Muscle of leg (tissue), 11 donors: Measurements from ENCODE around the gene AGT. TPM values are rescaled to one million over a fixed set of nuclear protein-coding genes. Genes with fewer than 3 reads are reported as not detected.
"Not testable (repeated sequence)": the region's sequence is repeated elsewhere in the genome, so short reads cannot be mapped to it uniquely, and the experiment has no call there.

Source experiments
- DNase-seq: peaks from one replicate; pipeline ENCODE4 v3.0.0; 2013
- H3K27ac ChIP-seq: one replicate; pipeline ENCODE4 v1.5.1; 2013; ENCODE audit warnings: mild to moderate bottlenecking, low read length, control low read depth
- H3K27me3 ChIP-seq: one replicate; pipeline ENCODE4 v1.6.1; 2013; ENCODE audit warnings: low read length; ENCODE audit not compliant: control insufficient read depth, insufficient read depth
- H3K36me3 ChIP-seq: one replicate; pipeline ENCODE4 v1.6.1; 2013; ENCODE audit warnings: low read length; ENCODE audit not compliant: control insufficient read depth, insufficient read depth
- H3K4me1 ChIP-seq: one replicate; pipeline ENCODE4 v1.6.1; 2013; ENCODE audit warnings: low read length; ENCODE audit not compliant: control insufficient read depth, insufficient read depth
- H3K4me3 ChIP-seq: one replicate; pipeline ENCODE4 v1.5.1; 2013; ENCODE audit warnings: low read length, control low read depth
- H3K9me3 ChIP-seq: replicated peaks from 2 replicates; pipeline ENCODE4 v1.6.1; 2013; ENCODE audit warnings: low read depth, low read length; ENCODE audit not compliant: control insufficient read depth
- WGBS: methylation state at CpG from one replicate; pipeline ENCODE4 v1.1.5; 2013; ENCODE audit warnings: missing lambda C conversion rate; ENCODE audit not compliant: insufficient coverage; 5-methylcytosine and 5-hydroxymethylcytosine counted together
- polyA plus RNA-seq, 8 donors: library from polyadenylated mRNA; unstranded; fragments of 120-200 nt; gene quantifications; one replicate each; pipeline versions ENCODE4 v1.2.1 to v1.2.3, GENCODE V29; 2013; ENCODE audit warnings: inconsistent platforms in 1 of 8, low replicate concordance in 1 of 8; ENCODE audit not compliant: insufficient read length in 8 of 8, insufficient read depth in 1 of 8
- total RNA-seq: library from RNA; stranded (reverse); fragments of 120-200 nt; gene quantifications from one replicate; pipeline ENCODE4 v1.2.4, GENCODE V29; 2013

The AGT gene
- total and polyA plus RNA-seq, 9 donors = 7.2 to 15.7 (median 8.7) TPM

- WGBS = 0% methylated on average over 1 of the region's 4 CpGs
- Histone ChIP-seq H3K27me3 (no peaks in the 10 kb centered on the region), H3K36me3 (peaks cover 56% of the 10 kb centered on the region), H3K9me3 (no peaks in the 10 kb centered on the region), H3K27ac (no peak overlapping the region), H3K4me3 (no peak overlapping the region), H3K4me1 (peaks cover 10% of the 10 kb centered on the region)
- DNase-seq = no peak
These were observed 33.5 kb downstream of the AGT start for GRCh38 chr1:230680300-230681025.

GRCh38 chr1:230679825-230680224, 34.1 kb downstream of the AGT start:
- Histone ChIP-seq H3K27me3 (no peaks in the 10 kb centered on the region), H3K36me3 (peaks cover 54% of the 10 kb centered on the region), H3K9me3 (no peaks in the 10 kb centered on the region), H3K4me3 (no peak overlapping the region), H3K27ac (no peak overlapping the region), H3K4me1 (peaks cover 10% of the 10 kb centered on the region)
- no peak for DNase-seq
- no CpG with 5 or more reads among the region's 2 CpGs for WGBS

DNA sequence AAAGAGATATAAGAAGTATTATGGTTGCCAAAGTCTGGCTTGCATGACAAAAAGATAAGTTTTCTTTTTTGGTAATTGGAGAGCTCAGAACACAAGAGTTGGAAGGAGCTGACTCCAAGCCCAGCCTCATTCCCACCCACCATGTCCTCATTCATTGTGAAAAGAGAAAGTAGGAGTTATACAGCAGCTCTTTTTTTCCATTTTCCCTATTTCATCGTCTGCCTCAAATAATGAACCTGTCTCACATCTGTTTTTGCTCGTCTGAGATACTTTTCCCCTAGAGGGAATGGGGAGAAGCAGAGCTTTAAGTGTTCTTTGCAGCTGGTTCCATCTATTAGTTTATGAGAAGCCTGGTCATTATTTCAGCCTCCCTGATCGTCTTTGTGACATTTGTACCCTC, 34.7 kb downstream of the AGT start:
- DNase-seq = peak; percentile 34

DNA sequence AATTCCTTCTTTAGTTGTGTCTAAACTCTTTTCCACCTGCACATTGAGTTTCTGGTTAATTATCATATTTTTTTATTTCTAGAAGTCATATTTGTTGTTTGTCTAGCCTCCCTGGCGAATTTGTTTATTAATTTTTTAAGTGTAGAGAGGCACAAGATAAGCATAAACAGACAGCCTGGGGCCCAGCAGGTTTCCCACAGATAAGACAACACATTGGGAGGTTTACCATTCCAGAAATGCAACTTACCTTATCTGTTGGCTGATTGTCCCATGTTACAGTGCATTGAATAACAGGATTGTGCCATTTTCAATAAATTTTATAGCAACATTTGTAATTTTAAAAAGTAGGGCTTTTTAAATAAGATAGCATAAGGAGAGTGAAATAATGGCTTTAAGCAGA, 36.7 kb downstream of the AGT start:
- no CpG with 5 or more reads among the region's 1 CpG for WGBS
- no peaks in the 10 kb centered on the region for H3K27me3 ChIP-seq

More for the DNA sequence above, 34.7 kb downstream of the AGT start:
- no CpG with 5 or more reads among the region's 3 CpGs for WGBS
- Histone ChIP-seq H3K36me3 (peaks cover 53% of the 10 kb centered on the region), H3K27ac (no peak overlapping the region), H3K9me3 (no peaks in the 10 kb centered on the region), H3K27me3 (no peaks in the 10 kb centered on the region), H3K4me1 (peaks cover 10% of the 10 kb centered on the region), H3K4me3 (no peak overlapping the region)

DNA sequence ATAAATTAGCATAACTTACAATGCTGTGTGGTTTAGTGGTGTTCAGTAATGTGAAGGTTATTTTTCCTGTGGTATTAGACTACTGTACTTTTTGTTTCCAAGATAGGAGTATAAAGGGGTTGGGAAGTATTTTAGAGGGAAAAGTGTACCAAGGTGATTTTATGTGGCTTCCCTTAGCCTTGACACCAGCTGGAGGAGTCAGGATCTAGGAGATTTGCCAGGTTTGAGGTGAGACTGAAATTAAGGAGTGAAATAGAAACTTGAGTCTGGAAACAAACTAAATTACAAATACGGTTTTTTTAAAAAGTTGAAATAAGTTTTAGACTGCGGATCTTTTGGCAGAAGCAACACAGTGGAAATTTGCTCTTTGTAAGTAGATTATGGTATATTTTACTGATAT, 39.3 kb downstream of the AGT start:
- Histone ChIP-seq H3K27ac (no peak overlapping the region), H3K27me3 (no peaks in the 10 kb centered on the region), H3K4me1 (no peaks in the 10 kb centered on the region), H3K36me3 (peaks cover 58% of the 10 kb centered on the region), H3K9me3 (no peaks in the 10 kb centered on the region), H3K4me3 (no peak overlapping the region)
- WGBS = 93% methylated on average over 2 of the region's 2 CpGs
- DNase-seq = no peak

More for the DNA sequence above, 36.7 kb downstream of the AGT start:
- no peak overlapping the region for H3K27ac ChIP-seq
- H3K36me3 ChIP-seq = peaks cover 49% of the 10 kb centered on the region
- peaks cover 5% of the 10 kb centered on the region for H3K4me1 ChIP-seq
- H3K9me3 ChIP-seq = no peaks in the 10 kb centered on the region
- DNase-seq = no peak
- no peak overlapping the region for H3K4me3 ChIP-seq

GRCh38 chr1:230669543-230669942, 44.4 kb downstream of the AGT start:
- no peak overlapping the region for H3K27ac ChIP-seq
- H3K27me3 ChIP-seq = no peaks in the 10 kb centered on the region
- H3K4me3 ChIP-seq = no peak overlapping the region
- no peaks in the 10 kb centered on the region for H3K4me1 ChIP-seq
- peaks cover 60% of the 10 kb centered on the region for H3K36me3 ChIP-seq
- H3K9me3 ChIP-seq = no peaks in the 10 kb centered on the region
- 90% methylated on average over 8 of the region's 8 CpGs for WGBS
- no peak for DNase-seq

- WGBS = 100% methylated on average over 2 of the region's 6 CpGs
- H3K4me3 ChIP-seq = no peak overlapping the region
- no peak for DNase-seq
- H3K36me3 ChIP-seq = peaks cover 62% of the 10 kb centered on the region
- no peaks in the 10 kb centered on the region for H3K27me3 ChIP-seq
- no peaks in the 10 kb centered on the region for H3K4me1 ChIP-seq
- no peak overlapping the region for H3K27ac ChIP-seq
- no peaks in the 10 kb centered on the region for H3K9me3 ChIP-seq
These were observed 45.7 kb downstream of the AGT start for GRCh38 chr1:230668227-230668626.

- WGBS = 77% methylated on average over 2 of the region's 4 CpGs
- Histone ChIP-seq H3K27me3 (no peaks in the 10 kb centered on the region), H3K36me3 (peaks cover 32% of the 10 kb centered on the region), H3K27ac (no peak overlapping the region), H3K9me3 (no peaks in the 10 kb centered on the region), H3K4me3 (no peak overlapping the region), H3K4me1 (no peaks in the 10 kb centered on the region)
- DNase-seq = no peak
These were observed 51.9 kb downstream of the AGT start for GRCh38 chr1:230661976-230662375.

- Histone ChIP-seq H3K4me3 (no peak overlapping the region), H3K9me3 (peaks cover 2% of the 10 kb centered on the region), H3K4me1 (no peaks in the 10 kb centered on the region), H3K27ac (no peak overlapping the region), H3K27me3 (no peaks in the 10 kb centered on the region), H3K36me3 (peaks cover 10% of the 10 kb centered on the region)
- no peak for DNase-seq
- no CpG with 5 or more reads among the region's 2 CpGs for WGBS
These were observed 55.2 kb downstream of the AGT start for GRCh38 chr1:230658691-230659090.

DNA sequence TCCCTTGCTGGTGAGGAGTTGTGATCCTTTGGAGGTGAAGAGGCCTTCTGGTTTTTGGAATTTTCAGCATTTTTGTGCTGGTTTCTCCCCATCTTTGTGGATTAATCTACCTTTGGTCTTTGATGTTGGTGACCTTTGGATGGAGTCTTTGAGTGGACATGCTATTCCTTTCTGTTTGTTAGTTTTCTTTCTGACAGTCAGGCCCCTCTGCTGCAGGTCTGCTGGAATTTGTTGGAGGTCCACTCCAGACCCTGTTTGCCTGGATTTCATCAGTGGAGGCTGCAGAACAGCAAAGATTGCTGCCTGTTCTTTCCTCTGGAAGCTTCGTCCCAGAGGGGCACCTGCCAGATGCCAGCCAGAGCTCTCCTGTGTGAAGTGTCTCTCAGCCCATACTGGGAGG, 55.8 kb downstream of the AGT start:
- peaks cover 10% of the 10 kb centered on the region for H3K36me3 ChIP-seq
- H3K27me3 ChIP-seq, H3K27ac ChIP-seq, H3K9me3 ChIP-seq, DNase-seq, H3K4me3 ChIP-seq, H3K4me1 ChIP-seq: not testable (repeated sequence)
- whole genome bisulfite sequencing = 82% methylated on average over 1 of the region's 1 CpG

DNA sequence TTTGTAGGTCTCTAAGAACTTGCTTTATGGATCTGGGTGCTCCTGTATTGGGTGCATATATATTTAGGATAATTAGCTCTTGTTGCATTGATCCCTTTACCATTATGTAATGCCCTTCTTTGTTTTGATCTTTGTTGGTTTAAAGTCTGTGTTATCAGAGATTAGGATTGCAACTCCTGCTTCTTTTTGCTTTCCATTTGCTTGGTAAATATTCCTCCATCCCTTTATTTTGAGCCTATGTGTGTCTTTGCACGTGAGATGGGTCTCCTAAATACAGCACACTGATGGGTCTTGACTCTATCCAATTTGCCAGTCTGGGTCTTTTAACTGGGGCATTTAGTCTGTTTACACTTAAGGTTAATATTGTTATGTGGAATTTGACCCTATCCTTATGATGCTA, 57.2 kb downstream of the AGT start:
- not testable (repeated sequence) for H3K9me3 ChIP-seq, H3K27me3 ChIP-seq, H3K27ac ChIP-seq, DNase-seq, H3K36me3 ChIP-seq, H3K4me1 ChIP-seq, H3K4me3 ChIP-seq
- WGBS = no CpG with 5 or more reads among the region's 1 CpG
